ENCODE results near the gene SMARCC2. TPM values are rescaled to one million over a fixed set of nuclear protein-coding genes. Genes with fewer than 3 reads are reported as not detected.

Gene SMARCC2
- total and polyA plus RNA-seq, 9 of the 15 experiments (the other 6 are each of a cell fraction or from before 2014, with no cell fraction given), result 11.9 to 86.0 (median 36.6) TPM

DNA sequence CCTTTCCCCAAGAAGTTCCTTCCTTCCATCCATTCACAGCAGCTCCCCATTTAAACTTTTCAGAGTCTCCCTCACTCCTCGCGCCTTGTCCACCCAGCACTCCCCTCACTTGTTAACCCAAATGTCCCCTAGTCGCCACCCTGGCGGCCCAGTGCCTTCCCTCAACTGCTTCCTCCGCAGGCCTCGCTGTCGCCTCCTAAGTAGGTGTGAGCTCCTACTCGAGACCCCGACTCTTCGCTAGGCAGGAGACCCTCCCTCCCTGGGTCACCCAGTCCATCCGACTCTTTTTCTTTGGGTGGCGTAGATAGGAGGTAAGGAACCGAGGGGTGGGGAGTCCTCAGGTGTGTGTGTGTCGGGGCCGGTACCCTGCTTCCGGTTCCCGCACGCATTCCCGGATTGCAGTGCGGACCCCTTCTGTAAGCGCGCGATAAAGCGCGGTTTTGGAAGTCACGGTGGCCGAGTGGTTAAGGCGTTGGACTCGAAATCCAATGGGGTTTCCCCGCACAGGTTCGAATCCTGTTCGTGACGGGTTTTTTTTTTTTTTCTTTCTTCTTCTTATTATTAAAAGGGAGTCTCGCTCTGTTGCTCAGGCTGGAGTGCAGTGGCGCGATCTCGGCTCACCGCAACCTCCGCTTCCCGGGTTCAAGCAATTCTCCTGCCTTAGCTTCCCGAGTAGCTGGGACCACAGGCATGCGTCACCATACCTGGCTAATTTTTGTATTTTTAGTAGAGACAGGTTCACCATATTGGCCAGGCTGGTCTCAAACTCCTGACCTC lies 823 bp upstream of the SMARCC2 start (continued):
- TF ChIP-seq ZNF134 (CRISPR knock-in tag; conservative IDR thresholded peaks at IDR 0.05), result peak; percentile 6; the same call in 1 of the 2 replicates
- no peak; the same call in 1 of the 2 replicates for TF ChIP-seq ZNF316 (IDR thresholded peaks at IDR 0.05)
- TF ChIP-seq MED1 (CRISPR knock-in tag; IDR thresholded peaks at IDR 0.05; ENCODE audit: borderline replicate concordance), result no peak
- no peak; the same call in 1 of the 2 replicates for TF ChIP-seq HDAC2 (IDR thresholded peaks at IDR 0.05)
- TF ChIP-seq, protein P1, sequence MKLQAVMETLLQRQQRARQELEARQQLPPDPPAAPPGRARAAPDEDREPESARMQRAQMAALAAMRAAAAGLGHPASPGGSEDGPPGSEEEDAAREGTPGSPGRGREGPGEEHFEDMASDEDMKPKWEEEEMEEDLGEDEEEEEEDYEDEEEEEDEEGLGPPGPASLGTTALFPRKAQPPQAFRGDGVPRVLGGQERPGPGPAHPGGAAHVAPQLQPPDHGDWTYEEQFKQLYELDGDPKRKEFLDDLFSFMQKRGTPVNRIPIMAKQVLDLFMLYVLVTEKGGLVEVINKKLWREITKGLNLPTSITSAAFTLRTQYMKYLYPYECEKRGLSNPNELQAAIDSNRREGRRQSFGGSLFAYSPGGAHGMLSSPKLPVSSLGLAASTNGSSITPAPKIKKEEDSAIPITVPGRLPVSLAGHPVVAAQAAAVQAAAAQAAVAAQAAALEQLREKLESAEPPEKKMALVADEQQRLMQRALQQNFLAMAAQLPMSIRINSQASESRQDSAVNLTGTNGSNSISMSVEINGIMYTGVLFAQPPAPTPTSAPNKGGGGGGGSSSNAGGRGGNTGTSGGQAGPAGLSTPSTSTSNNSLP (IDR thresholded peaks at IDR 0.05; ENCODE audit: borderline replicate concordance, low read depth, low read length), result no peak
- TF ChIP-seq ZC3H4 (CRISPR knock-in tag; IDR thresholded peaks at IDR 0.05; ENCODE audit: borderline replicate concordance), result no peak
- peak; percentile 36; the same call in 1 of the 2 replicates for TF ChIP-seq SMARCE1 (IDR thresholded peaks at IDR 0.05)
- TF ChIP-seq FOXP1 (CRISPR knock-in tag; IDR thresholded peaks at IDR 0.05), result peak; percentile 50; the same call in 1 of the 2 replicates
- no peak for TF ChIP-seq NR1H2 (CRISPR knock-in tag; IDR thresholded peaks at IDR 0.05)
- TF ChIP-seq STAT5B (CRISPR knock-in tag; IDR thresholded peaks at IDR 0.05), result no peak
- TF ChIP-seq KDM2B (CRISPR knock-in tag; IDR thresholded peaks at IDR 0.05), result no peak
- TF ChIP-seq CTBP1 (IDR thresholded peaks at IDR 0.05; ENCODE audit: borderline replicate concordance), result peak; percentile 51; the same call in 1 of the 2 replicates
- TF ChIP-seq ZNF133 (CRISPR knock-in tag; IDR thresholded peaks at IDR 0.05), result no peak
- TF ChIP-seq SMAD2 (IDR thresholded peaks at IDR 0.05; ENCODE audit: low read depth, low read length), result no peak
- TF ChIP-seq CBFB (CRISPR knock-in tag; IDR thresholded peaks at IDR 0.05), result no peak
- TF ChIP-seq, protein P2, sequence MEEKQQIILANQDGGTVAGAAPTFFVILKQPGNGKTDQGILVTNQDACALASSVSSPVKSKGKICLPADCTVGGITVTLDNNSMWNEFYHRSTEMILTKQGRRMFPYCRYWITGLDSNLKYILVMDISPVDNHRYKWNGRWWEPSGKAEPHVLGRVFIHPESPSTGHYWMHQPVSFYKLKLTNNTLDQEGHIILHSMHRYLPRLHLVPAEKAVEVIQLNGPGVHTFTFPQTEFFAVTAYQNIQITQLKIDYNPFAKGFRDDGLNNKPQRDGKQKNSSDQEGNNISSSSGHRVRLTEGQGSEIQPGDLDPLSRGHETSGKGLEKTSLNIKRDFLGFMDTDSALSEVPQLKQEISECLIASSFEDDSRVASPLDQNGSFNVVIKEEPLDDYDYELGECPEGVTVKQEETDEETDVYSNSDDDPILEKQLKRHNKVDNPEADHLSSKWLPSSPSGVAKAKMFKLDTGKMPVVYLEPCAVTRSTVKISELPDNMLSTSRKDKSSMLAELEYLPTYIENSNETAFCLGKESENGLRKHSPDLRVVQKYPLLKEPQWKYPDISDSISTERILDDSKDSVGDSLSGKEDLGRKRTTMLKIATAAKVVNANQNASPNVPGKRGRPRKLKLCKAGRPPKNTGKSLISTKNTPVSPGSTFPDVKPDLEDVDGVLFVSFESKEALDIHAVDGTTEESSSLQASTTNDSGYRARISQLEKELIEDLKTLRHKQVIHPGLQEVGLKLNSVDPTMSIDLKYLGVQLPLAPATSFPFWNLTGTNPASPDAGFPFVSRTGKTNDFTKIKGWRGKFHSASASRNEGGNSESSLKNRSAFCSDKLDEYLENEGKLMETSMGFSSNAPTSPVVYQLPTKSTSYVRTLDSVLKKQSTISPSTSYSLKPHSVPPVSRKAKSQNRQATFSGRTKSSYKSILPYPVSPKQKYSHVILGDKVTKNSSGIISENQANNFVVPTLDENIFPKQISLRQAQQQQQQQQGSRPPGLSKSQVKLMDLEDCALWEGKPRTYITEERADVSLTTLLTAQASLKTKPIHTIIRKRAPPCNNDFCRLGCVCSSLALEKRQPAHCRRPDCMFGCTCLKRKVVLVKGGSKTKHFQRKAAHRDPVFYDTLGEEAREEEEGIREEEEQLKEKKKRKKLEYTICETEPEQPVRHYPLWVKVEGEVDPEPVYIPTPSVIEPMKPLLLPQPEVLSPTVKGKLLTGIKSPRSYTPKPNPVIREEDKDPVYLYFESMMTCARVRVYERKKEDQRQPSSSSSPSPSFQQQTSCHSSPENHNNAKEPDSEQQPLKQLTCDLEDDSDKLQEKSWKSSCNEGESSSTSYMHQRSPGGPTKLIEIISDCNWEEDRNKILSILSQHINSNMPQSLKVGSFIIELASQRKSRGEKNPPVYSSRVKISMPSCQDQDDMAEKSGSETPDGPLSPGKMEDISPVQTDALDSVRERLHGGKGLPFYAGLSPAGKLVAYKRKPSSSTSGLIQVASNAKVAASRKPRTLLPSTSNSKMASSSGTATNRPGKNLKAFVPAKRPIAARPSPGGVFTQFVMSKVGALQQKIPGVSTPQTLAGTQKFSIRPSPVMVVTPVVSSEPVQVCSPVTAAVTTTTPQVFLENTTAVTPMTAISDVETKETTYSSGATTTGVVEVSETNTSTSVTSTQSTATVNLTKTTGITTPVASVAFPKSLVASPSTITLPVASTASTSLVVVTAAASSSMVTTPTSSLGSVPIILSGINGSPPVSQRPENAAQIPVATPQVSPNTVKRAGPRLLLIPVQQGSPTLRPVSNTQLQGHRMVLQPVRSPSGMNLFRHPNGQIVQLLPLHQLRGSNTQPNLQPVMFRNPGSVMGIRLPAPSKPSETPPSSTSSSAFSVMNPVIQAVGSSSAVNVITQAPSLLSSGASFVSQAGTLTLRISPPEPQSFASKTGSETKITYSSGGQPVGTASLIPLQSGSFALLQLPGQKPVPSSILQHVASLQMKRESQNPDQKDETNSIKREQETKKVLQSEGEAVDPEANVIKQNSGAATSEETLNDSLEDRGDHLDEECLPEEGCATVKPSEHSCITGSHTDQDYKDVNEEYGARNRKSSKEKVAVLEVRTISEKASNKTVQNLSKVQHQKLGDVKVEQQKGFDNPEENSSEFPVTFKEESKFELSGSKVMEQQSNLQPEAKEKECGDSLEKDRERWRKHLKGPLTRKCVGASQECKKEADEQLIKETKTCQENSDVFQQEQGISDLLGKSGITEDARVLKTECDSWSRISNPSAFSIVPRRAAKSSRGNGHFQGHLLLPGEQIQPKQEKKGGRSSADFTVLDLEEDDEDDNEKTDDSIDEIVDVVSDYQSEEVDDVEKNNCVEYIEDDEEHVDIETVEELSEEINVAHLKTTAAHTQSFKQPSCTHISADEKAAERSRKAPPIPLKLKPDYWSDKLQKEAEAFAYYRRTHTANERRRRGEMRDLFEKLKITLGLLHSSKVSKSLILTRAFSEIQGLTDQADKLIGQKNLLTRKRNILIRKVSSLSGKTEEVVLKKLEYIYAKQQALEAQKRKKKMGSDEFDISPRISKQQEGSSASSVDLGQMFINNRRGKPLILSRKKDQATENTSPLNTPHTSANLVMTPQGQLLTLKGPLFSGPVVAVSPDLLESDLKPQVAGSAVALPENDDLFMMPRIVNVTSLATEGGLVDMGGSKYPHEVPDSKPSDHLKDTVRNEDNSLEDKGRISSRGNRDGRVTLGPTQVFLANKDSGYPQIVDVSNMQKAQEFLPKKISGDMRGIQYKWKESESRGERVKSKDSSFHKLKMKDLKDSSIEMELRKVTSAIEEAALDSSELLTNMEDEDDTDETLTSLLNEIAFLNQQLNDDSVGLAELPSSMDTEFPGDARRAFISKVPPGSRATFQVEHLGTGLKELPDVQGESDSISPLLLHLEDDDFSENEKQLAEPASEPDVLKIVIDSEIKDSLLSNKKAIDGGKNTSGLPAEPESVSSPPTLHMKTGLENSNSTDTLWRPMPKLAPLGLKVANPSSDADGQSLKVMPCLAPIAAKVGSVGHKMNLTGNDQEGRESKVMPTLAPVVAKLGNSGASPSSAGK (IDR thresholded peaks at IDR 0.05), result no peak; the same call in 1 of the 2 replicates

Data from K562 (cell line).